ENCODE data around the gene CPXM1. TPM values are rescaled to one million over a fixed set of nuclear protein-coding genes. Genes with fewer than 3 reads are reported as not detected.

CPXM1 gene
- polyA plus RNA-seq, 1 donor (not counting 4 experiments of a cell fraction or from before 2014, with no cell fraction given), result not detected

GRCh38 chr20:2807019-2807418 lies 6.6 kb upstream of the CPXM1 start:
- Histone ChIP-seq H3K4me3 (ENCODE audit: control insufficient read depth in 2 of 3, extremely low read depth in 1 of 3, insufficient read depth in 2 of 3, low read depth in 1 of 3, low read length in 3 of 3) (no peak overlapping the region), H3K9me3 (ENCODE audit: control insufficient read depth, low read depth, low read length) (peaks cover 1% of the 10 kb centered on the region), H3K9me1 (ENCODE audit: control insufficient read depth, extremely low read depth, insufficient read depth, low read length) (no peaks in the 10 kb centered on the region), H3K27ac (ENCODE audit: control insufficient read depth, insufficient read depth, low read length) (no peak overlapping the region), H3K27me3 (ENCODE audit: control insufficient read depth, extremely low read depth, insufficient read depth, low read length) (peaks cover 58% of the 10 kb centered on the region), H3K36me3 (ENCODE audit: control insufficient read depth in 2 of 2, extremely low read depth in 1 of 2, insufficient read depth in 2 of 2, low read length in 2 of 2) (no peaks in the 10 kb centered on the region), H3K79me2 (ENCODE audit: control insufficient read depth, insufficient read depth, low read length) (no peaks in the 10 kb centered on the region), H3K4me1 (ENCODE audit: control insufficient read depth, extremely low read depth, insufficient read depth, low read length) (no peaks in the 10 kb centered on the region), H2AFZ (ENCODE audit: control insufficient read depth, low read length) (no peak overlapping the region), H3K4me2 (ENCODE audit: control insufficient read depth, extremely low read depth, insufficient read depth, low read depth, low read length) (no peak overlapping the region), H3K9ac (ENCODE audit: control insufficient read depth, extremely low read depth, insufficient read depth, low read length) (no peak overlapping the region), H4K20me1 (ENCODE audit: control insufficient read depth, extremely low read depth, insufficient read depth, low read length) (no peaks in the 10 kb centered on the region)
- DNase-seq (ENCODE audit: low read depth, low spot score) (no peak), FAIRE-seq (no peak)
- dilution Hi-C loops (cut with MboI; ENCODE audit: extremely low pct_ligation_motif_present, low sequenced_read_pairs), result no loop called here
- TF ChIP-seq CTCF (optimal IDR thresholded peaks at IDR 0.05 in 1 of 3, IDR thresholded peaks at IDR 0.05 in 1 of 3, conservative IDR thresholded peaks at IDR 0.05 in 1 of 3; ENCODE audit: extremely low read depth in 1 of 3, insufficient read depth in 2 of 3, low read length in 3 of 3) (no peak), EZH2 (IDR thresholded peaks at IDR 0.05; ENCODE audit: low read length) (no peak)

GRCh38 chr20:2806351-2806701 lies 5.9 kb upstream of the CPXM1 start:
- no peaks in the 10 kb centered on the region for H3K9me1 ChIP-seq (ENCODE audit: control insufficient read depth, extremely low read depth, insufficient read depth, low read length)
- dilution Hi-C loops (cut with MboI; ENCODE audit: extremely low pct_ligation_motif_present, low sequenced_read_pairs), result no loop called here
- no peaks in the 10 kb centered on the region for H4K20me1 ChIP-seq (ENCODE audit: control insufficient read depth, extremely low read depth, insufficient read depth, low read length)
- no peaks in the 10 kb centered on the region for H3K36me3 ChIP-seq (ENCODE audit: control insufficient read depth in 2 of 2, extremely low read depth in 1 of 2, insufficient read depth in 2 of 2, low read length in 2 of 2)
- no peak overlapping the region for H3K4me3 ChIP-seq (ENCODE audit: control insufficient read depth in 2 of 3, extremely low read depth in 1 of 3, insufficient read depth in 2 of 3, low read depth in 1 of 3, low read length in 3 of 3)
- TF ChIP-seq EZH2 (IDR thresholded peaks at IDR 0.05; ENCODE audit: low read length), result no peak
- no peak for TF ChIP-seq CTCF (optimal IDR thresholded peaks at IDR 0.05 in 1 of 3, IDR thresholded peaks at IDR 0.05 in 1 of 3, conservative IDR thresholded peaks at IDR 0.05 in 1 of 3; ENCODE audit: extremely low read depth in 1 of 3, insufficient read depth in 2 of 3, low read length in 3 of 3)
- H3K9ac ChIP-seq (ENCODE audit: control insufficient read depth, extremely low read depth, insufficient read depth, low read length), result no peak overlapping the region
- peaks cover 2% of the 10 kb centered on the region for H3K9me3 ChIP-seq (ENCODE audit: control insufficient read depth, low read depth, low read length)
- FAIRE-seq, result no peak
- DNase-seq (ENCODE audit: low read depth, low spot score), result no peak
- no peaks in the 10 kb centered on the region for H3K79me2 ChIP-seq (ENCODE audit: control insufficient read depth, insufficient read depth, low read length)
- no peaks in the 10 kb centered on the region for H3K4me1 ChIP-seq (ENCODE audit: control insufficient read depth, extremely low read depth, insufficient read depth, low read length)
- no peak overlapping the region for H3K27ac ChIP-seq (ENCODE audit: control insufficient read depth, insufficient read depth, low read length)
- no peak overlapping the region for H2AFZ ChIP-seq (ENCODE audit: control insufficient read depth, low read length)
- H3K4me2 ChIP-seq (ENCODE audit: control insufficient read depth, extremely low read depth, insufficient read depth, low read depth, low read length), result no peak overlapping the region
- H3K27me3 ChIP-seq (ENCODE audit: control insufficient read depth, extremely low read depth, insufficient read depth, low read length), result peaks cover 65% of the 10 kb centered on the region

Data from keratinocyte (primary cell).